GM12874 (cell line): ENCODE results near the gene DNAJB8.

Source experiments
- CTCF ChIP-seq: IDR thresholded peaks from 2 replicates; pipeline ENCODE4 v1.5.1; 2011; ENCODE audit warnings: low read depth, mild to moderate bottlenecking, control low read depth, low read length, moderate library complexity; ENCODE audit not compliant: insufficient read depth

The DNAJB8 gene

GRCh38 chr3:128488991-128489673 is 22.4 kb upstream of the DNAJB8 start:
- no peak for TF ChIP-seq CTCF

GRCh38 chr3:128488636-128488990 is 21.9 kb upstream of the DNAJB8 start:
- no peak for TF ChIP-seq CTCF

GRCh38 chr3:128487813-128488635 is 21.3 kb upstream of the DNAJB8 start:
- no peak for TF ChIP-seq CTCF

- TF ChIP-seq CTCF: no peak
Measured at GRCh38 chr3:128487538-128487812, 20.8 kb upstream of the DNAJB8 start.

- TF ChIP-seq CTCF: no peak
Measured at GRCh38 chr3:128486681-128487537, 20.2 kb upstream of the DNAJB8 start.

- TF ChIP-seq CTCF: no peak
Measured at GRCh38 chr3:128486205-128486628, 19.5 kb upstream of the DNAJB8 start.
